GM19324 (cell line): ENCODE results near the gene ADAMTS14.
"Not testable (repeated sequence)": the region's sequence is repeated elsewhere in the genome, so short reads cannot be mapped to it uniquely, and the experiment has no call there.

Experiments
- ATAC-seq: cut with Tn5 transposase; IDR thresholded peaks from one replicate; pipeline ENCODE4 v1.9.1; 2021; ENCODE audit warnings: mild to moderate bottlenecking, moderate library complexity; ENCODE audit not compliant: unreplicated experiment, low FRiP score

ADAMTS14 gene, protein sequence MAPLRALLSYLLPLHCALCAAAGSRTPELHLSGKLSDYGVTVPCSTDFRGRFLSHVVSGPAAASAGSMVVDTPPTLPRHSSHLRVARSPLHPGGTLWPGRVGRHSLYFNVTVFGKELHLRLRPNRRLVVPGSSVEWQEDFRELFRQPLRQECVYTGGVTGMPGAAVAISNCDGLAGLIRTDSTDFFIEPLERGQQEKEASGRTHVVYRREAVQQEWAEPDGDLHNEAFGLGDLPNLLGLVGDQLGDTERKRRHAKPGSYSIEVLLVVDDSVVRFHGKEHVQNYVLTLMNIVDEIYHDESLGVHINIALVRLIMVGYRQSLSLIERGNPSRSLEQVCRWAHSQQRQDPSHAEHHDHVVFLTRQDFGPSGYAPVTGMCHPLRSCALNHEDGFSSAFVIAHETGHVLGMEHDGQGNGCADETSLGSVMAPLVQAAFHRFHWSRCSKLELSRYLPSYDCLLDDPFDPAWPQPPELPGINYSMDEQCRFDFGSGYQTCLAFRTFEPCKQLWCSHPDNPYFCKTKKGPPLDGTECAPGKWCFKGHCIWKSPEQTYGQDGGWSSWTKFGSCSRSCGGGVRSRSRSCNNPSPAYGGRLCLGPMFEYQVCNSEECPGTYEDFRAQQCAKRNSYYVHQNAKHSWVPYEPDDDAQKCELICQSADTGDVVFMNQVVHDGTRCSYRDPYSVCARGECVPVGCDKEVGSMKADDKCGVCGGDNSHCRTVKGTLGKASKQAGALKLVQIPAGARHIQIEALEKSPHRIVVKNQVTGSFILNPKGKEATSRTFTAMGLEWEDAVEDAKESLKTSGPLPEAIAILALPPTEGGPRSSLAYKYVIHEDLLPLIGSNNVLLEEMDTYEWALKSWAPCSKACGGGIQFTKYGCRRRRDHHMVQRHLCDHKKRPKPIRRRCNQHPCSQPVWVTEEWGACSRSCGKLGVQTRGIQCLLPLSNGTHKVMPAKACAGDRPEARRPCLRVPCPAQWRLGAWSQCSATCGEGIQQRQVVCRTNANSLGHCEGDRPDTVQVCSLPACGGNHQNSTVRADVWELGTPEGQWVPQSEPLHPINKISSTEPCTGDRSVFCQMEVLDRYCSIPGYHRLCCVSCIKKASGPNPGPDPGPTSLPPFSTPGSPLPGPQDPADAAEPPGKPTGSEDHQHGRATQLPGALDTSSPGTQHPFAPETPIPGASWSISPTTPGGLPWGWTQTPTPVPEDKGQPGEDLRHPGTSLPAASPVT

DNA sequence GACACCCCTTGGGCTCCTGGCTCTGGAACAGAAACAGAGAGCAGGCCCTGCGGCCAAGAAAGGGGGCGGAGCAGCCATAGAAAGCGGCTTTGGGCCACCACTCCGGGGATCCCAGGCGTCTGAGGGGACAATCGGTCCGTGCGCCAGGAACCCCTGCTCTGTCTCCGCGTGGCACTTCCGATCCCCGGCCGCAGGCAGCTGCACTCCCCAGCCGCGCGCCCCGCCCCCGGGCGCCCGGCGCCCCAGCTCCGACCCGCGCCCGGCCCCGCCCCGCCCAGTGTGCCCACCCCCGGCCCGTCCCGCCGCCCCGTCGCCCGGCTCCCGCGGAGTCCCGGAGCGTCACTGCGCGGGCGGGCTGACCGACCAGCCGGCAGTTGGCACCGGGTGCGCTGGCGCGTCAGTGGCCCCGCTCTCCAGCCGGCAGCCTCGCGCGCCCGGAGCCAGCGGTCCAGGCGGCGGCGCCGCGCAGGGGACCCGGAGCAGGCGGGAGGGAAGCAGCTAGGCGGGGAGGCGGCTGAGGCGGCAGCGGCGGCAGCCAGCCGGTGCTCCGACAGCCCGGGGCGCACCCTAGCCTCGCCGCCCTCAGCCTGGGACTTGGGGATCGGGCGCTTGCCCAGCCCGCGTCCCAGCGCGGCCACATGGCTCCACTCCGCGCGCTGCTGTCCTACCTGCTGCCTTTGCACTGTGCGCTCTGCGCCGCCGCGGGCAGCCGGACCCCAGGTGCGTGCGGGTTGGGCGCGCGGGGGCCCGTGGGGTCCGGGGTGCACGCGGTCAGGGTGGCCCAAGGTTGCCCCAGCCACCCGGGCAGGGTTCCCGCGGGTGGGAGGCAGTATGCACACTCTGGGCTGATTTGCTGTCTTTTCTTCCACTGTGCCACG is at the start of gene ADAMTS14:
Gene ADAMTS14, plus strand, starts transcription at position 342 of the 878 bp plus-strand sequence. Its CDS starts 297 bp downstream, at position 639.
- ATAC-seq: no peak

DNA sequence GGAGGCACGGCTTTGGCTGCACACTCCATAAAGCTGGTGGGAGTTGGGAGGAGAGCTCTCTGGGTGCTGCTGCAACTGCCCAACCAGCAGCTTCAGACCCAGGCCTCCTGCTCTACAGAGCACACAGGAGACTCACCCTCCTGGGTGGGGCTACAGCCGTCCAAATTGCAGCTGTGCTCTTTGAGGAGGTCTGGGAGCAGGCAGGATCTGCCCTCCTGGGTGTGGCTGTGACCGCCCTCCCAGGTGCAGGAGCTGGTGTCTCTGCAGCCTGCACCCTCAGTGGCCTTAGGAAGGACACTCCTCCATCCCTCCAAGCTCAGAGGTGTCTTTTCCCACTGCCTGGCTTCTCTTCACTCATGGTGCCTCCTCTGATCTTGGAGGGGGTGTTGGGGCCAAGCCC is 49.8 kb upstream of the ADAMTS14 start:
- ATAC-seq: no peak

DNA sequence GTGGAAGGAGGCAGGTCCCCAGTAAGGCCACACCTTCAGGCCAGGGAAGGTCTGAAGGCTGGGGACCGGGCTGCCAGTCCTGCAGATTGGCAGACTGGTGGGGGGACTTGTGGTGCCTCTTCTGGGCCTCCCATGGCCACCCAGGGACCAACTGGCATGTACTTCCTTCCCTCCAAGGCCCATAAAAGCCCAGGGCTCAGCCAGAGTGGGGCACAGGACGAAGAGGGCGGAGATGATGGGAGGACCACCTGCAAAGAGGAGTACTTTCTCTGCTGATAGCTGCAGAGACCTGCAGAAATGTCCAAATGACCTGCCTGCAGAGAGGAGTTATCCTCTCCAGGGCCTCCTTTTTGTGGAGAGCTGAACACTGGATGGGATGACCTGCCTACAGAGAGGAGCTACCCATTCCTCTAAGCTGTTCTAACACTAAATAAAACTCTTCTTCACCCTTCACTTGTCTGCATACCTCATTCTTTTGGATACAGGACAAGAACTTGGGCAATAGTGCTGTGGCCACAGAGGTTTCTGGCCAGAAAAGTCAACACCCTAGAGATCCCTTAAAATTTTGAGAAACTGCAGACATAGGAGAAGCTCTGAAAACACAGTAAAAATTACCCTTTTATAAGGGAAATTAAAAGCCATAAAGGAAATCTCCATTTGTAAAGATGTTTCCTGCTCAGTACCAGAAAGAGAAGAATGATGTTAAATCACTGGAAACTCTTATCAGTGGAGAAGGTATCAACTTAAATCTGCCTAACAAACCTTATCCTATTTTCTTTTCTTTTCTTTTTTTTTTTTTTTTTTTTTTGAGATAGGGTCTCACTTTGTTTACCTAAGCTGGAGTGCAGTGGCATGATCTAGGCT is 49.1 kb upstream of the ADAMTS14 start:
- ATAC-seq: no peak

DNA sequence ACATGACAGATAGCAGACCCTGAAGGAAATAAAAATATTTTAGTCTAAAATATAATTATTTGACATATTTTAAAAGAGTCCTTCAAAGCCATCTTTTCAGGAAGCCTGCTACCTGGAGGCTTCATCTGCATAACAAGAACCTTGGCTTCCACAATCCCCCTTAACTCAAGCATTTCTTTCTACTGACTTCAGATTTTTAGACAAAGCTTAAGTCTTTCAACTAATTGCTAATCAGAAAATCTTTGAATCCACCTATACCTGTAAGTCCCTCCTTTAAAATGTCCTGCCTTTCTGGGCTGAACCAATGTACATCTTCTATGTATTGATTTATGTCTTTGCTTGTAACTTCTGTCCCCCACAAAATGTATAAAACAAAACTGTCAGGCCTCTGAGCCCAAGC is 46.2 kb upstream of the ADAMTS14 start:
- ATAC-seq: no peak

DNA sequence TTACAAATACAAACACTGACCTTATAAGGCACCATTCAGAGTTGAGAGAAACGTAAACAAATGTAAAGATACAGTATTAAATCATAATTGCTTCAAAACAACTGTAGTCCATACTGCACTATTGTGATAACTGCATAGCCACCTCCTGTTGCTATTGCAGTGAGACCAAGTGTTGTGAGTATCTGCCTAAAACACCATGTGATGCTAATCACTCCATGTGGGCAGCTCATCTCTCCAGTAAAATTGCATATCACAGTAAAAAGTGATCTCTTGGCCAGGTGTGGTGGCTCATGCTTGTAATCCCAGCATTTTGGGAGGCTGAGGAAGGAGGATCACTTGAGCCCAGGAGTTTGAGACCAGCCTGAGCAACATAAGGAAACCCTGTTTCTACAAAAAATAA is 43.0 kb upstream of the ADAMTS14 start:
- ATAC-seq: no peak

DNA sequence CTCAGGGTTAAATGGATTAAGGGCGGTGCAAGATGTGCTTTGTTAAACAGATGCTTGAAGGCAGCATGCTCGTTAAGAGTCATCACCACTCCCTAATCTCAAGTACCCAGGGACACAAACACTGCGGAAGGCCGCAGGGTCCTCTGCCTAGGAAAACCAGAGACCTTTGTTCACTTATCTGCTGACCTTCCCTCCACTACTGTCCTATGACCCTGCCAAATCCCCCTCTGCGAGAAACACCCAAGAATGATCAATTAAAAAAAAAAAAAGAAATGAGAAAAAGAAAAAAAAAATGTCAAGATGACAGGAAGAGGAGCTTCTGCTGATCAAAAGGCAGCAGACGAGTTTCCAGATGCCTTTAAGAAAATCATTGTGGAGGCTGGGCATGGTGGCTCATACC is 40.6 kb upstream of the ADAMTS14 start:
- not testable (repeated sequence) for ATAC-seq

DNA sequence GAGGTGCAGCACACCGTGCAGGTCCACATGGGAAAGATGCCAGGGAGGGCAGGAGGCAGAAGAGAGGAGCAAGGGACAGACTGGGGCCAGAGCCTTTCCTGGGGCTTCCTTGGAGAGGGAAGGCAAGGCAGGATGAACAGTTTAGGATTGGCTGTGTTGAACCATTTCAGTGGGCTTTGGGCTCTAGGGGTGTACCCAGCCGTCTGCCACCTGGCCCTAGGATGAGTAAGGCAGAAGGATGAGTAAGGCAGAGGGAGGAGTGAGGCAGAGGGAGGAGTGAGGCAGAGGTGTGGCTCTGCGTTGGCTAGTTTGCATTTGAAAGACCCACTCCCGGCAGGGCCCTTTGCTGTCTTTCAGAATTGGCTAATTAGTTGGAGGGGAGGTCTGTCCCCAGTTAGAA is 38.3 kb upstream of the ADAMTS14 start:
- no peak for ATAC-seq

DNA sequence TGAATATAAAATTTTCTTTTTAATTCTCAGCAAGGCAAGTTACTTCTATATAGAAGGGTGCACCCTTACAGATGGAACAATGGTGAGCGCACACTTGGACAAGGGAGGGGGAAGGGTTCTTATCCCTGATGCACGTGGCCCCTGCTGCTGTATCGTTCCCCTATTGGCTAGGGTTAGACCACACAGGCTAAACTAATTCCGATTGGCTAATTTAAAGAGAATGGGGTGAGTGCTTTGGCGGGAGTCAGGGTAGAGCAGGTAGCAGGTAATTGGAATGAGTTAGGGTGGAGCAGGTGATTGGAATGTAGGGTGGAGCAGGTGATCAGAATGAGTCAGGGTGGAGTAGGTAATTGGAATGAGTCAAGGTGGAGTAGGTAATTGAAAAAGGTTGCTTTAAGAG is 37.8 kb upstream of the ADAMTS14 start:
- ATAC-seq: not testable (repeated sequence)

DNA sequence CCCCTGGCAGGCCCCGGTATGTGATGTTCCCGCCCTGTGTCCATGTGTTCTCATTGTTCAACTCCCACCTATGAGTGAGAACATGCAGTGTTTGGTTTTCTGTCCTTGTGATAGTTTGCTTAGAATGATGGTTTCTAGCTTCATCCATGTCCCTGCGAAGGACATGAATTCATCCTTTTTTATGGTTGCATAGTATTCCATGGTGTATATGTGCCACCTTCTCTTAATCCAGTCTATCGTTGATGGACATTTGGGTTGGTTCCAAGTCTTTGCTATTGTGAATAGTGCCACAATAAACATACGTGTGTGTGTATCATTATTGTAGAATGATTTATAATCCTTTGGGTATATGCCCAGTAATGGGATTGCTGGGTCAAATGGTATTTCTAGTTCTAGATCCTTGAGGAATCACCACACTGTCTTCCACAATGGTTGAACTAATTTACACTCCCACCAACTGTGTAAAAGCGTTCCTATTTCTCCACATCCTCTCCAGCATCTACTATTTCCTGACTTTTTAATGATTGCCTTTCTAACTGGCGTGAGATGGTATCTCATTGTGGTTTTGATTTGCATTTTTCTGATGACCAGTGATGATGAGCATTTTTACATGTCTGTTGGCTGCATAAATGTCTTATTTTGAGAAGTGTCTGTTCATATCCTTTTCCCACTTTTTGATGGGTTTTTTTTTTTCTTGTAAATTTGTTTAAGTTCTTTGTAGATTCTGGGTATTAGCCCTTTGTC is 32.5 kb upstream of the ADAMTS14 start:
- ATAC-seq: not testable (repeated sequence)

DNA sequence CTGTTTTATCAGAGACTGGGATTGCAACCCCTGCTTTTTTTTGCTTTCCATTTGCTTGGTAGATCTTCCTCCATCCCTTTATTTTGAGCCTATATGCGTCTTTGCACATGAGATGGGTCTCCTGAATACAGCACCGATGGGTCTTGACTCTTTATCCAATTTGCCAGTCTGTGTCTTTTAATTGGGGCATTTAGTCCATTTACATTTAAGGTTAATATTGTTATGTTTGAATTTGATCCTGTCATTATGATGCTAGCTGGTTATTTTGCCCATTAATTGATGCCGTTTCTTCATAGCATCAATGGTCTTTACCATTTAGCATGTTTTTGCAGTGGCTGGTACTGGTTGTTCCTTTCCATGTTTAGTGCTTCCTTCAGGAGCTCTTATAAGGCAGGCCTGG is 29.0 kb upstream of the ADAMTS14 start:
- not testable (repeated sequence) for ATAC-seq

DNA sequence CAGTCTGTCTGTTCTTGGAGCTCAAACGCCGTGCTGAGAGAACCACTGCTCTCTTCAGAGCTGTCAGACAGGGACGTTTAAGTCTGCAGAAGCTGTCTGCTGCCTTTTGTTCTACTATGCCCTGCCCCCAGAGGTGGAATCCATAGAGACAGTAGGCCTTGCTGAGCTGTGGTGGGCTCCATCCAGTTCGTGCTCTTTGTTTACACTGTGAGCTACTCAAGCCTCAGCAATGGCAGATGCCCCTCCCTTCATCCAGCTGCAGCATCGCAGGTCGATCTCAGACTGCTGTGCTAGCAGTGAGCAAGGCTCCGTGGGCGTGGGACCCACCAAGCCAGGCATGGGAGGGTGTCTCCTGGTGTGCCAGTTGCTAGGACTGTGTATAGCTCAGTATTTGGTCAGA is 27.3 kb upstream of the ADAMTS14 start:
- not testable (repeated sequence) for ATAC-seq

DNA sequence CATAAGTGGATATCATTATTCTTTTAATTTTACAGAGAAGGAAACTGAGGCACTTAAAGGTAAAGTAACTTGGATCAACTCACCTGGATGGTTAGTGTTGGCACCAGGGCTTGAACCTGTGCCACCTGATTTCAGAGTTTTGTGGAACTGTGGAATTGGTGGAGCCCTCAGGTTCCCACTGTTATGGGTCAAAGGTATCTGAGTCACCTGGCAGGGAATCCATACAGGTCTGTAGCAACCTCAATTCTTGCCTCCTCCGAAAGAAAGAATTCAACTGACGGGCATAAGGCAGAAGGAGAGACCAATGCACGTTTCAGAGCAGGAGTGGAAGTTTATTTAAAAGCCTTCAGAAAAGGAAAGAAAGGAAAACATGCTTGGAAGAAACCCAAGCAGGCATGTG is 25.2 kb upstream of the ADAMTS14 start:
- ATAC-seq: no peak

DNA sequence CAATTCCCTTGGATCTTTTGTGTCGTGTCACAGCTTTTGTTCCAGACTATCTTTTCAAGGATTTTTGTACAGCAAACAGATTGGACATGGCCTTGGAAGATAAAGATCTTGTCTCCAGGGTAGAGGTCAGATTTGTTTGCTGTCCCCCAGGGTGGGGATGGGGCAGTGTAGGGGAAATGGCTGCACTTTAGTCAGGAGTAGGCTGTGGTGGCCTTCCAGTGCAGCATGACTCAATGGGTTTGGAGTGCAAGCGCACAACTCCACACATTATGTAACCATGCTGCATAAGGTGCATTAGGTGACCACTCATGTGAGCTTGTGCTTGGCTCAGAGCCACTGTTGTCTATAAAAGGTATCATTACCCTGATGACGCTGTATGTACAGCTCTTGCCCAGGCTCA is 23.9 kb upstream of the ADAMTS14 start:
- no peak for ATAC-seq

DNA sequence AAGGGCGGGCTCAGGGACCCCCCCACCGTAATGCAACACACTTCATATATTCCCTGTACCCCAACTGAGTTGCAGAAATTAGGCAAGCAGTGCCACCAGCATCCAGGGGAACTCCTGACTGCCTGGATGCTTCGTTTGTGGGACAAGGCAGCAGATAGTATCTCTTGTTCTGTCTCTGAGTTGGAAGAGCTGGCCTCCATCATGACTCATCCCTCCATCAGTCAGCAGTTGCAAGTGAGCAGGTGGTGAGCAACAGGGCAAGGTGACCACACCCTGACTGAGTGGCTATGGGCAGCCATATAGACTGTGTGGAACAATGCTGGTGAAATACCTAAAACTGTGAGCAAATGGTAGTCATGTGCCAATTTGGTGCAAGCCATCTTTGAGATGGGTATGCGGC is 22.8 kb upstream of the ADAMTS14 start:
- ATAC-seq: no peak

DNA sequence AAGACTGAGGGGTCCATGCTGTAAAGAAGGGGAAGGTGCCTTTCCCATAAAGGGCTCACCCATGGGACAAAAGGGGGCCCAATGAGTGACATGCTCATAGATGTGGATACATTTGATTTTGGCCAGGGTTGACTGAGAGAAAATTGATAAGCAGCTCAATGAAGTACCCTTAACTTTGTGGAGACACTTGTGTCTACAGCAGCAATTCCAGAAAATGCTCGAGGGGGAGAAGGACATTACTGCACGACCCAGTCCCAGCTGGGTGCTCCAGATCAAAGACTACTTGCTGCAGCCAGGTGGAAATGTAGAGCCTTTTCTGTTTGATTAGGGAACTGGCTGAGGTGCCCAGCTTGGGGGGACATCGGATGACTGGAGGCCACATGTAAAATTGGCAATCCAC is 22.2 kb upstream of the ADAMTS14 start:
- no peak for ATAC-seq

DNA sequence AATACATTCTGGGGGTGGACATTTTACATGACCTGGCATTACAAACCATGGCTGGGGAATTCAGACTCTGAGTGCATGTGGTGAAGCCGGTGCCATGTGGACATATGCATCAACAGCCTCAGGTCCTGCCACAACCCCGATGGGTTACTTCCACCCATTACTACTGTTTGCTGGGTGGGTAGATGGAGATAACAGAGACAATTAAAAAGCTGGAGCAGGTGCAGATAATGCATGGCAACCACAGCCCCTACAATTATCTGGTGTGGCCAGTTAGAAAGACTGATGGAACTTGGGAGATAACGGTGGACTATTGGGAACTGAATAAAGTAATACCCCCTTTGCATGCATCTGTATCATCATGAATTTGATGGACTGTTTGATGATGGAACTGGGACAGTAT is 21.6 kb upstream of the ADAMTS14 start:
- ATAC-seq: no peak

DNA sequence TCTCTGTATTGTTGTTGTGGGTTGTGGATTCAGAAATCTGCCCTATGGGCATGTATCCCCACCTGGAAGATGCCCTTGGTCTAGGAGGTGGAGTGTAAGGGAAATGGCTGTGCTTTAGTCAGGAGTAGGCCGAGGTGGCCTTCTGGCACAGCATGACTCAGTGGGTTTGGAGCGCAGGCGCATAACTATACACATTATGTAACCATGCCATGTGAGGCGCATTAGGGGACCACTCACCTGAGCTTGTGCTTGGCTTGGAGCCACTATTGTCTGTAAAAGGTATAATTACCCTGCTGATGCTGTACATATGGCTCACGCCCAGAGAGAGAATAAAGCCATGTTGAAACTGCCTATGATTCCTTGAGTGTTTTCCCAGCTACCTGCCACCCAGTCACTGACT is 20.6 kb upstream of the ADAMTS14 start:
- no peak for ATAC-seq
